Adrenal gland (tissue), 12 donors: ENCODE measurements around the gene CMTR1. TPM values are rescaled to one million over a fixed set of nuclear protein-coding genes. Genes with fewer than 3 reads are reported as not detected.

Experiments
- DNase-seq, 7 donors: peaks; one replicate each; pipeline ENCODE4 v3.0.0-alpha.2; 2019 to 2020
- H3K27ac ChIP-seq, 5 donors: fragments of 200-600 bp; sonication (generic) in 4 of 5; 1 replicate in 3 of 5; 2 replicates in 2 of 5; pipeline versions ENCODE4 v1.5.1 to v1.8.0; 2016 to 2020; ENCODE audit warnings: mild to moderate bottlenecking in 1 of 5
- H3K27me3 ChIP-seq: fragments of 200-600 bp; 2 replicates; pipeline ENCODE4 v1.8.0; 2021
- H3K36me3 ChIP-seq, 2 donors: fragments of 200-600 bp; replicated peaks in 1 of 2; 1 replicate in 1 of 2; 2 replicates in 1 of 2; pipeline versions ENCODE4 v1.5.1 to v1.8.0; 2018 to 2022
- H3K4me1 ChIP-seq, 2 donors: fragments of 200-600 bp; replicated peaks in 1 of 2; 1 replicate in 1 of 2; 2 replicates in 1 of 2; pipeline versions ENCODE4 v1.5.1 to v1.8.0; 2018 to 2021
- H3K4me3 ChIP-seq, 4 donors: fragments of 200-600 bp; sonication (generic) in 3 of 4; one replicate each; pipeline ENCODE4 v1.5.1; 2016 to 2018
- H3K9me3 ChIP-seq, 3 donors: fragments of 200-600 bp; sonication (generic) in 1 of 3; replicated peaks in 1 of 3; 1 replicate in 2 of 3; 2 replicates in 1 of 3; pipeline versions ENCODE4 v1.5.1 to v1.8.0; 2016 to 2021
- CTCF ChIP-seq, 6 experiments: fragments of 450-650 bp in 4 of 6; fragments of 200-600 bp in 2 of 6; sonication (generic) in 1 of 6; IDR thresholded peaks; 1 replicate in 5 of 6; 2 replicates in 1 of 6; pipeline versions ENCODE4 v1.5.1 to v1.8.0; 2016 to 2021; ENCODE audit warnings: antibody characterized with exemption in 6 of 6, mild to moderate bottlenecking in 2 of 6, moderate library complexity in 1 of 6
- POLR2A ChIP-seq, 2 donors: fragments of 450-650 bp; IDR thresholded peaks; one replicate each; pipeline ENCODE4 v1.6.1; 2017; ENCODE audit warnings: antibody characterized with exemption in 2 of 2, mild to moderate bottlenecking in 2 of 2, moderate library complexity in 1 of 2
- WGBS, 4 donors: extraction: QIAGEN DNeasy Blood & Tissue Kit in 2 of 4; methylation state at CpG; one replicate each; pipeline versions ENCODE4 v1.1.5 to v1.1.7; 2013 to 2017; 5-methylcytosine and 5-hydroxymethylcytosine counted together
- intact Hi-C, 2 donors: fragments of 100-400 bp; cut with DNase I; formaldehyde crosslinking; loops; one replicate each; pipeline versions ENCODE4 v1.14.1 to v1.15.0; 2022 to 2023
- polyA plus RNA-seq, 3 donors: library from polyadenylated mRNA; stranded (reverse); fragments of 200-250 nt in 2 of 3; fragments of 350-450 nt in 1 of 3; fragmentation: Illumina TruSeq in 1 of 3; extraction: RNeasy Lipid Tissue Mini Kit (QIAGEN cat#74804) in 1 of 3; gene quantifications; one replicate each; pipeline ENCODE4 v1.2.3, GENCODE V29; 2013 to 2014
- total RNA-seq, 9 donors: library from RNA; depleted of rRNA in 4 of 9; stranded (reverse); fragments of >200 nt in 4 of 9; fragments of 120-200 nt in 1 of 9; fragmentation: NEBNext Ultra II Directional in 1 of 9; extraction: Animal tissue kit (Norgen Biotek cat#: 25700) in 1 of 9; gene quantifications; one replicate each; pipeline versions ENCODE4 v1.1.0 to v1.2.4, GENCODE V29; 2013 to 2023
- donor health status: healthy with polysubstance abuse.
- donor health status: Bipolar disorder and iron deficiency.
- donor health status: DM: yes; HTN: yes; CAD: no.
- donor health status: DM: no; HTN: no; CAD: no.
- donor health status: DM: no; HTN: no; CAD: no.
- donor health status: DM: yes; HTN: yes; CAD: no.

CMTR1 gene
- total and polyA plus RNA-seq, 12 donors: 21.0 to 48.1 (median 31.9) TPM

- Histone ChIP-seq H3K36me3 (peaks cover 0 to 28% of the 10 kb centered on the region in 2 donors), H3K27me3 (no peaks in the 10 kb centered on the region)
- WGBS, 4 donors: 56 to 72% (median 61%) methylated on average over 4 of the region's 4 CpGs
Measured at GRCh38 chr6:37435373-37435772, 2.4 kb downstream of the CMTR1 start.

GRCh38 chr6:37435816-37436215, 2.8 kb downstream of the CMTR1 start:
- intact Hi-C loops: no loop called here
- no peak for TF ChIP-seq POLR2A (IDR thresholded peaks at IDR 0.05)
- TF ChIP-seq CTCF (IDR thresholded peaks at IDR 0.05): no peak
- Histone ChIP-seq H3K4me1 (peaks cover 8 to 22% of the 10 kb centered on the region in 2 donors), H3K9me3 (no peaks in the 10 kb centered on the region), H3K27me3 (no peaks in the 10 kb centered on the region), H3K36me3 (peaks cover 0 to 28% of the 10 kb centered on the region in 2 donors), H3K4me3 (no peak overlapping the region), H3K27ac (no peak overlapping the region)
- 85 to 91% (median 89%) methylated on average over 5 of the region's 5 CpGs for WGBS, 4 donors
- DNase-seq: no peak

More at GRCh38 chr6:37435373-37435772, 2.4 kb downstream of the CMTR1 start:
- no peak for DNase-seq
- no peak for TF ChIP-seq POLR2A (IDR thresholded peaks at IDR 0.05)
- TF ChIP-seq CTCF (IDR thresholded peaks at IDR 0.05): no peak
- intact Hi-C loops: no loop called here
- Histone ChIP-seq H3K4me1 (peaks cover 8 to 22% of the 10 kb centered on the region in 2 donors), H3K27ac (no peak overlapping the region), H3K9me3 (no peaks in the 10 kb centered on the region), H3K4me3 (no peak overlapping the region)

- H3K27me3 ChIP-seq: no peaks in the 10 kb centered on the region
- no peak overlapping the region for H3K27ac ChIP-seq
- H3K4me1 ChIP-seq: peaks cover 13 to 34% of the 10 kb centered on the region in 2 donors
- no peak for DNase-seq
- TF ChIP-seq POLR2A (IDR thresholded peaks at IDR 0.05) (no peak), CTCF (IDR thresholded peaks at IDR 0.05) (no peak)
- intact Hi-C loops: no loop called here
- WGBS, 4 donors: 43 to 53% (median 49%) methylated on average over 1 of the region's 1 CpG
- H3K9me3 ChIP-seq: no peaks in the 10 kb centered on the region
- no peak overlapping the region for H3K4me3 ChIP-seq
- peaks cover 0 to 30% of the 10 kb centered on the region in 2 donors for H3K36me3 ChIP-seq
Measured at GRCh38 chr6:37438930-37439329, 5.9 kb downstream of the CMTR1 start.

- Histone ChIP-seq H3K9me3 (no peaks in the 10 kb centered on the region), H3K36me3 (peaks cover 0 to 39% of the 10 kb centered on the region in 2 donors), H3K4me1 (peaks cover 9 to 16% of the 10 kb centered on the region in 2 donors), H3K27me3 (no peaks in the 10 kb centered on the region), H3K4me3 (no peak overlapping the region), H3K27ac (peak overlapping the region in 1 of 5 donors; percentile 56)
- no peak for DNase-seq
- TF ChIP-seq CTCF (IDR thresholded peaks at IDR 0.05) (no peak), POLR2A (IDR thresholded peaks at IDR 0.05) (no peak)
- intact Hi-C loops: no loop called here
- 87 to 94% (median 91%) methylated on average over 6 of the region's 6 CpGs for WGBS, 4 donors
Measured at GRCh38 chr6:37441651-37442050, 8.6 kb downstream of the CMTR1 start.
